ENCODE results near the gene MAGEA9B. TPM values are rescaled to one million over a fixed set of nuclear protein-coding genes. Genes with fewer than 3 reads are reported as not detected.
"Not testable (repeated sequence)": the region's sequence is repeated elsewhere in the genome, so short reads cannot be mapped to it uniquely, and the experiment has no call there.

MAGEA9B gene
- total and polyA plus RNA-seq, 2 of the 4 experiments (the other 2 are of a cell fraction), result not detected

- H4K20me1 ChIP-seq (ENCODE audit: insufficient read depth, low read length); H3K27ac ChIP-seq (ENCODE audit: insufficient read depth, low read length): not testable (repeated sequence)
Observed at GRCh38 chrX:149549701-149550100, 37.6 kb downstream of the MAGEA9B start, which contains the start of gene HSFX3. HSFX3 (minus strand) TSS chrX:149549924; CDS start chrX:149549852, 72 bp downstream.

GRCh38 chrX:149547782-149548181, 39.5 kb downstream of the MAGEA9B start:
- WGBS, 2 experiments (ENCODE audit: extremely low coverage in 2 of 2, insufficient read length in 1 of 2), result no CpG with 5 or more reads among the region's 3 CpGs
- H3K18ac ChIP-seq (ENCODE audit: low read depth, low read length); H4K8ac ChIP-seq (ENCODE audit: low read depth in 2 of 2, low read length in 2 of 2); H2AK9ac ChIP-seq (replicated peaks; ENCODE audit: low read depth, low read length, poor library complexity); H4K91ac ChIP-seq (ENCODE audit: insufficient read depth, low read depth, low read length); H3K27me3 ChIP-seq (ENCODE audit: control insufficient read depth, insufficient read depth, low read length); H3K4me3 ChIP-seq (ENCODE audit: insufficient read depth, low read depth, low read length); H3K56ac ChIP-seq (ENCODE audit: extremely low read depth, insufficient read depth, low read length); H3K4me2 ChIP-seq (ENCODE audit: low read depth, low read length); H3K4ac ChIP-seq (ENCODE audit: low read depth, low read length); H2BK5ac ChIP-seq (ENCODE audit: low read depth, low read length, poor library complexity, severe bottlenecking); ATAC-seq (ENCODE audit: low read depth); H3K9ac ChIP-seq (ENCODE audit: low read depth, low read length); BruUV-seq (replicated peaks); H2BK20ac ChIP-seq (ENCODE audit: low read depth, low read length); H2AFZ ChIP-seq (replicated peaks; ENCODE audit: low read length, poor library complexity); H2BK15ac ChIP-seq (ENCODE audit: low read depth, low read length); H2BK120ac ChIP-seq (ENCODE audit: low read depth, low read length); H3K14ac ChIP-seq (replicated peaks; ENCODE audit: low read depth, low read length); H3K36me3 ChIP-seq (ENCODE audit: control insufficient read depth, insufficient read depth, low read length); in situ Hi-C loops (cut with MboI; ENCODE audit: low sequenced_read_pairs); H3K79me1 ChIP-seq (ENCODE audit: low read depth in 1 of 2, low read length in 2 of 2); H3K9me1 ChIP-seq (ENCODE audit: insufficient read depth, low read length); H3K23ac ChIP-seq (ENCODE audit: low read depth, low read length); H4K20me1 ChIP-seq (ENCODE audit: insufficient read depth, low read length); POLR2A ChIA-PET (ENCODE audit: unreplicated experiment); CTCF ChIA-PET; H4K5ac ChIP-seq (ENCODE audit: low read depth, low read length); H3K9me3 ChIP-seq (ENCODE audit: control insufficient read depth, insufficient read depth, low read length); H2AK5ac ChIP-seq (ENCODE audit: low read depth, low read length); DNase-seq; H3K4me1 ChIP-seq (ENCODE audit: control insufficient read depth, insufficient read depth, low read length); H3K27ac ChIP-seq (ENCODE audit: insufficient read depth, low read length); dilution Hi-C loops (cut with HindIII; ENCODE audit: low sequenced_read_pairs, unreplicated experiment); intact Hi-C loops (cut with micrococcal nuclease): not testable (repeated sequence)

More at GRCh38 chrX:149549701-149550100, 37.6 kb downstream of the MAGEA9B start, which contains the start of gene HSFX3:
- H3K27me3 ChIP-seq (ENCODE audit: control insufficient read depth, insufficient read depth, low read length); H3K23ac ChIP-seq (ENCODE audit: low read depth, low read length); H2BK20ac ChIP-seq (ENCODE audit: low read depth, low read length); POLR2A ChIA-PET (ENCODE audit: unreplicated experiment); H3K79me1 ChIP-seq (ENCODE audit: low read depth in 1 of 2, low read length in 2 of 2); H2AK9ac ChIP-seq (replicated peaks; ENCODE audit: low read depth, low read length, poor library complexity); H2AFZ ChIP-seq (replicated peaks; ENCODE audit: low read length, poor library complexity); H2BK5ac ChIP-seq (ENCODE audit: low read depth, low read length, poor library complexity, severe bottlenecking); H3K4me2 ChIP-seq (ENCODE audit: low read depth, low read length); H3K56ac ChIP-seq (ENCODE audit: extremely low read depth, insufficient read depth, low read length); H3K4ac ChIP-seq (ENCODE audit: low read depth, low read length); H4K91ac ChIP-seq (ENCODE audit: insufficient read depth, low read depth, low read length); H3K14ac ChIP-seq (replicated peaks; ENCODE audit: low read depth, low read length); intact Hi-C loops (cut with micrococcal nuclease); H3K4me1 ChIP-seq (ENCODE audit: control insufficient read depth, insufficient read depth, low read length); H2BK120ac ChIP-seq (ENCODE audit: low read depth, low read length); H3K4me3 ChIP-seq (ENCODE audit: insufficient read depth, low read depth, low read length); CTCF ChIA-PET; ATAC-seq (ENCODE audit: low read depth); H3K9me1 ChIP-seq (ENCODE audit: insufficient read depth, low read length); H3K9ac ChIP-seq (ENCODE audit: low read depth, low read length); H3K9me3 ChIP-seq (ENCODE audit: control insufficient read depth, insufficient read depth, low read length); H4K5ac ChIP-seq (ENCODE audit: low read depth, low read length); H2BK15ac ChIP-seq (ENCODE audit: low read depth, low read length); H3K18ac ChIP-seq (ENCODE audit: low read depth, low read length); BruUV-seq (replicated peaks); dilution Hi-C loops (cut with HindIII; ENCODE audit: low sequenced_read_pairs, unreplicated experiment); H4K8ac ChIP-seq (ENCODE audit: low read depth in 2 of 2, low read length in 2 of 2); DNase-seq; H3K36me3 ChIP-seq (ENCODE audit: control insufficient read depth, insufficient read depth, low read length); H2AK5ac ChIP-seq (ENCODE audit: low read depth, low read length); in situ Hi-C loops (cut with MboI; ENCODE audit: low sequenced_read_pairs): not testable (repeated sequence)
- WGBS, 2 experiments (ENCODE audit: extremely low coverage in 2 of 2, insufficient read length in 1 of 2), result no CpG with 5 or more reads among the region's 6 CpGs
